GM12878 (cell line): ENCODE results near the gene FALEC. TPM values are rescaled to one million over a fixed set of nuclear protein-coding genes. Genes with fewer than 3 reads are reported as not detected.
A peak's percentile ranks its signal among the peaks of the same experiment; 100 is the strongest.

ENCODE experiments used
- BCLAF1 ChIP-seq: fragments of 450-650 bp; IDR thresholded peaks from 2 replicates; pipeline ENCODE4 v1.6.1; 2017; ENCODE audit warnings: antibody characterized with exemption, mild to moderate bottlenecking, moderate library complexity
- BHLHE40 ChIP-seq, 2 experiments: fragments of 450-650 bp in 1 of 2; IDR thresholded peaks; 2 replicates each; pipeline ENCODE4 v1.6.1; 2011 to 2017; ENCODE audit warnings: low read depth in 2 of 2, borderline replicate concordance in 1 of 2, improper control_type of control experiment in 1 of 2, low read length in 1 of 2, mild to moderate bottlenecking in 1 of 2
- BRCA1 ChIP-seq: IDR thresholded peaks from 2 replicates; pipeline ENCODE4 v1.6.1; 2011; ENCODE audit warnings: low read depth, low read length, improper control_type of control experiment
- KLF5 ChIP-seq: fragments of 450-650 bp; IDR thresholded peaks from 2 replicates; pipeline ENCODE4 v1.6.1; 2014; ENCODE audit warnings: mild to moderate bottlenecking; ENCODE audit not compliant: partially characterized antibody
- MYB ChIP-seq: fragments of 150-350 bp; IDR thresholded peaks from 2 replicates; pipeline ENCODE4 v1.6.1; 2014; ENCODE audit warnings: mild to moderate bottlenecking, low read depth, low read length, borderline replicate concordance
- SMAD5 ChIP-seq: IDR thresholded peaks from 2 replicates; pipeline ENCODE4 v1.6.1; 2016; ENCODE audit warnings: antibody characterized with exemption, low read depth
- STAT3 ChIP-seq: IDR thresholded peaks from 2 replicates; pipeline ENCODE4 v1.6.1; 2011; ENCODE audit warnings: low read depth, low read length, improper control_type of control experiment
- ZNF687 ChIP-seq: fragments of 450-650 bp; IDR thresholded peaks from 2 replicates; pipeline ENCODE4 v1.6.1; 2017; ENCODE audit warnings: mild to moderate bottlenecking, moderate library complexity
- polyA plus RNA-seq, 11 experiments: library from polyadenylated mRNA; depleted of rRNA in 4 of 11; unstranded in 6 of 11; stranded (reverse) in 5 of 11; fragments of >200 nt; fragmentation: Nextera tagmentation in 4 of 11; fragmentation: Illumina TruSeq in 1 of 11; extraction: Ambion mirVana in 4 of 11; extraction: Trizol in 1 of 11; gene quantifications; 1 replicate in 1 of 11; 2 replicates in 10 of 11; pipeline versions ENCODE4 v1.2.1 to v1.2.3, GENCODE V29; 2011 to 2016; ENCODE audit warnings: inconsistent platforms in 2 of 11, missing spikeins in 2 of 11, low read depth in 1 of 11
- total RNA-seq, 4 experiments: library from RNA; depleted of rRNA in 3 of 4; stranded (reverse); fragments of >200 nt in 3 of 4; fragmentation: Illumina TruSeq in 1 of 4; extraction: Trizol in 1 of 4; gene quantifications; 2 replicates each; pipeline versions ENCODE4 v1.2.1 to v1.2.3, GENCODE V29; 2013 to 2021
- TF ChIP-seq, protein P1 (sequence below): fragments of 450-650 bp; formaldehyde crosslinking; IDR thresholded peaks from 2 replicates; pipeline ENCODE4 v1.4.0; 2022; ENCODE audit warnings: mild to moderate bottlenecking, moderate library complexity
- TF ChIP-seq, protein P2 (sequence below): fragments of 450-650 bp; IDR thresholded peaks from 2 replicates; pipeline ENCODE4 v1.6.1; 2017; ENCODE audit warnings: low read depth, mild to moderate bottlenecking, moderate library complexity
- TF ChIP-seq, protein P3 (sequence below): fragments of 450-650 bp; IDR thresholded peaks from 2 replicates; pipeline ENCODE4 v1.6.1; 2016; ENCODE audit warnings: mild to moderate bottlenecking, moderate library complexity, borderline replicate concordance

Gene FALEC
- total and polyA plus RNA-seq, 10 of the 15 experiments (the other 5 are each of a cell fraction or from before 2014, with no cell fraction given) = 0.21 to 0.71 (median 0.32) TPM; not detected in 3

DNA sequence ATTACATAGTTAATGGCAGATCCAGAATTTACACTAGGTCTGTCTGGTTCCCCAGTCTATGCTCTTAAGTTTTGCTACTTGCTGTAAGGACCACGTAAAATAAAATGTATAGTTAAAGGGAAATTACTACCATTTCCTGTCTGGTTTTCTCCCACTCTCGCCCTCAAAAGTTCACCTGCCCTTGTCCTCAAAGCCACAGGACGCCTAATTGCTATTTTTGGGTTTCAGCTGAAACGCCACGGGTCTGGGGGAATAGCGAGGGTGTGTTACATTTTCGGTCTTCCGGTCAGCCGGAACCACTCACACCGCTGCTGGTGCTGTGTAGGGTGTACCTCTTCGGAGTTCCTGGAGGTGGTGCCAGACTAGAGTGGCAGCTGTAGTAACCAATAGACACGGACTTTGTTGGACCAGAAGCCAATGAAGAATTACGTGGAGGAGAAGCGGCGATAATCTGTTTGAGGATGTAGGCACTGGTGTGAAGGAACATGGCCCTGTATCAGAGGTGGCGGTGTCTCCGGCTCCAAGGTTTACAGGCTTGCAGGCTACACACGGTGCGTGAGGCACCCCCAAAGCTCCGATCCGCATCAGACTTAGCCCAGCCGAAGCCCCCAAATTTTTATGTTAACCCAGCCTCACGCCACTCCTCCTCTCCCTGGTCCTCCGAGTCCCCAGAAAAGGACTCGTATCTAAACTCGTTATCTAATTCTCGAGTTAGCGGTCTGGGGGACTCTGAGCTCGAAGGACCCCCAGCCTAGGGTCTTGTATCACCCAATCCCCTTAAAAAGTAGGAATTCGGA, 28.4 kb upstream of the FALEC start, which contains the start of gene TARS2 (continued):
- TF ChIP-seq ZNF687 (peak; percentile 67), SMAD5 (peak; percentile 84; the same call in 1 of the 2 replicates), BRCA1 (no peak), STAT3 (no peak), BHLHE40 (IDR thresholded peaks at IDR 0.05; ENCODE audit: borderline replicate concordance in 1 of 2, low read depth in 2 of 2, low read length in 1 of 2) (peak in 1 of 2 experiments; percentile 66; a peak in 3 of 4 replicates), MYB (peak; percentile 80; the same call in 1 of the 2 replicates), KLF5 (peak; percentile 90), BCLAF1 (no peak)
- TF ChIP-seq, protein P1, sequence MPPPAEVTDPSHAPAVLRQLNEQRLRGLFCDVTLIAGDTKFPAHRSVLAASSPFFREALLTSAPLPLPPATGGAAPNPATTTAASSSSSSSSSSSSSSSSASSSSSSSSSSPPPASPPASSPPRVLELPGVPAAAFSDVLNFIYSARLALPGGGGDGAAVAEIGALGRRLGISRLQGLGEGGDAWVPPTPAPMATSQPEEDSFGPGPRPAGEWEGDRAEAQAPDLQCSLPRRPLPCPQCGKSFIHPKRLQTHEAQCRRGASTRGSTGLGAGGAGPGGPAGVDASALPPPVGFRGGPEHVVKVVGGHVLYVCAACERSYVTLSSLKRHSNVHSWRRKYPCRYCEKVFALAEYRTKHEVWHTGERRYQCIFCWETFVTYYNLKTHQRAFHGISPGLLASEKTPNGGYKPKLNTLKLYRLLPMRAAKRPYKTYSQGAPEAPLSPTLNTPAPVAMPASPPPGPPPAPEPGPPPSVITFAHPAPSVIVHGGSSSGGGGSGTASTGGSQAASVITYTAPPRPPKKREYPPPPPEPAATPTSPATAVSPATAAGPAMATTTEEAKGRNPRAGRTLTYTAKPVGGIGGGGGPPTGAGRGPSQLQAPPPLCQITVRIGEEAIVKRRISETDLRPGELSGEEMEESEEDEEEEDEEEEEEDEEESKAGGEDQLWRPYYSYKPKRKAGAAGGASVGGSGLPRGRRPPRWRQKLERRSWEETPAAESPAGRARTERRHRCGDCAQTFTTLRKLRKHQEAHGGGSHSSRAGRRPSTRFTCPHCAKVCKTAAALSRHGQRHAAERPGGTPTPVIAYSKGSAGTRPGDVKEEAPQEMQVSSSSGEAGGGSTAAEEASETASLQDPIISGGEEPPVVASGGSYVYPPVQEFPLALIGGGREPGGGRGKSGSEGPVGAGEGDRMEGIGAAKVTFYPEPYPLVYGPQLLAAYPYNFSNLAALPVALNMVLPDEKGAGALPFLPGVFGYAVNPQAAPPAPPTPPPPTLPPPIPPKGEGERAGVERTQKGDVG (CRISPR knock-in tag) = no peak
- TF ChIP-seq, protein P2, sequence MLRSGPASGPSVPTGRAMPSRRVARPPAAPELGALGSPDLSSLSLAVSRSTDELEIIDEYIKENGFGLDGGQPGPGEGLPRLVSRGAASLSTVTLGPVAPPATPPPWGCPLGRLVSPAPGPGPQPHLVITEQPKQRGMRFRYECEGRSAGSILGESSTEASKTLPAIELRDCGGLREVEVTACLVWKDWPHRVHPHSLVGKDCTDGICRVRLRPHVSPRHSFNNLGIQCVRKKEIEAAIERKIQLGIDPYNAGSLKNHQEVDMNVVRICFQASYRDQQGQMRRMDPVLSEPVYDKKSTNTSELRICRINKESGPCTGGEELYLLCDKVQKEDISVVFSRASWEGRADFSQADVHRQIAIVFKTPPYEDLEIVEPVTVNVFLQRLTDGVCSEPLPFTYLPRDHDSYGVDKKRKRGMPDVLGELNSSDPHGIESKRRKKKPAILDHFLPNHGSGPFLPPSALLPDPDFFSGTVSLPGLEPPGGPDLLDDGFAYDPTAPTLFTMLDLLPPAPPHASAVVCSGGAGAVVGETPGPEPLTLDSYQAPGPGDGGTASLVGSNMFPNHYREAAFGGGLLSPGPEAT = peak; percentile 98
- TF ChIP-seq, protein P3, sequence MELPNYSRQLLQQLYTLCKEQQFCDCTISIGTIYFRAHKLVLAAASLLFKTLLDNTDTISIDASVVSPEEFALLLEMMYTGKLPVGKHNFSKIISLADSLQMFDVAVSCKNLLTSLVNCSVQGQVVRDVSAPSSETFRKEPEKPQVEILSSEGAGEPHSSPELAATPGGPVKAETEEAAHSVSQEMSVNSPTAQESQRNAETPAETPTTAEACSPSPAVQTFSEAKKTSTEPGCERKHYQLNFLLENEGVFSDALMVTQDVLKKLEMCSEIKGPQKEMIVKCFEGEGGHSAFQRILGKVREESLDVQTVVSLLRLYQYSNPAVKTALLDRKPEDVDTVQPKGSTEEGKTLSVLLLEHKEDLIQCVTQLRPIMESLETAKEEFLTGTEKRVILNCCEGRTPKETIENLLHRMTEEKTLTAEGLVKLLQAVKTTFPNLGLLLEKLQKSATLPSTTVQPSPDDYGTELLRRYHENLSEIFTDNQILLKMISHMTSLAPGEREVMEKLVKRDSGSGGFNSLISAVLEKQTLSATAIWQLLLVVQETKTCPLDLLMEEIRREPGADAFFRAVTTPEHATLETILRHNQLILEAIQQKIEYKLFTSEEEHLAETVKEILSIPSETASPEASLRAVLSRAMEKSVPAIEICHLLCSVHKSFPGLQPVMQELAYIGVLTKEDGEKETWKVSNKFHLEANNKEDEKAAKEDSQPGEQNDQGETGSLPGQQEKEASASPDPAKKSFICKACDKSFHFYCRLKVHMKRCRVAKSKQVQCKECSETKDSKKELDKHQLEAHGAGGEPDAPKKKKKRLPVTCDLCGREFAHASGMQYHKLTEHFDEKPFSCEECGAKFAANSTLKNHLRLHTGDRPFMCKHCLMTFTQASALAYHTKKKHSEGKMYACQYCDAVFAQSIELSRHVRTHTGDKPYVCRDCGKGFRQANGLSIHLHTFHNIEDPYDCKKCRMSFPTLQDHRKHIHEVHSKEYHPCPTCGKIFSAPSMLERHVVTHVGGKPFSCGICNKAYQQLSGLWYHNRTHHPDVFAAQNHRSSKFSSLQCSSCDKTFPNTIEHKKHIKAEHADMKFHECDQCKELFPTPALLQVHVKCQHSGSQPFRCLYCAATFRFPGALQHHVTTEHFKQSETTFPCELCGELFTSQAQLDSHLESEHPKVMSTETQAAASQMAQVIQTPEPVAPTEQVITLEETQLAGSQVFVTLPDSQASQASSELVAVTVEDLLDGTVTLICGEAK = peak; percentile 99
